HG03457 (cell line): ENCODE data around the gene HTRA1.

ENCODE experiments used
- ATAC-seq: cut with Tn5 transposase; IDR thresholded peaks from one replicate; pipeline ENCODE4 v1.9.1; 2021; ENCODE audit warnings: moderate number of reproducible peaks; ENCODE audit not compliant: unreplicated experiment

HTRA1 gene

DNA sequence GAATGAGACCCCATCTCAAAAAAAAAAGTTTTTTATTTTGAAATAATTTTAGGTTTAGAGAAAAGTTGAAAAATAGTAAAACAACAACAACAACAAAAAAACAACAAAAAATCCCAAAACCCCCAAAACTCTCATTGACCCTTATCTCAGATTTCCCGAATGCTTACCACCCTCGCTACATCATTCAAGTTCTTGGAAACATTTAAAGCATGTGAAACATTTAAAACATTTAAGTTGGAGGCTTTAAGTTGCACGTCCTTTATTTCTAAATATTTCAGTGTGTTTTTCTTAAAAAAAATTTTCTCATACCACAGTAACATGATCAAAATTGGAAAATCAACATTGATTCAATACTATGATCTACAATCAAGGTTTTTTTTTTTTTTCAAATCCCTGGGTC is 7.3 kb upstream of the HTRA1 start:
- no peak for ATAC-seq

DNA sequence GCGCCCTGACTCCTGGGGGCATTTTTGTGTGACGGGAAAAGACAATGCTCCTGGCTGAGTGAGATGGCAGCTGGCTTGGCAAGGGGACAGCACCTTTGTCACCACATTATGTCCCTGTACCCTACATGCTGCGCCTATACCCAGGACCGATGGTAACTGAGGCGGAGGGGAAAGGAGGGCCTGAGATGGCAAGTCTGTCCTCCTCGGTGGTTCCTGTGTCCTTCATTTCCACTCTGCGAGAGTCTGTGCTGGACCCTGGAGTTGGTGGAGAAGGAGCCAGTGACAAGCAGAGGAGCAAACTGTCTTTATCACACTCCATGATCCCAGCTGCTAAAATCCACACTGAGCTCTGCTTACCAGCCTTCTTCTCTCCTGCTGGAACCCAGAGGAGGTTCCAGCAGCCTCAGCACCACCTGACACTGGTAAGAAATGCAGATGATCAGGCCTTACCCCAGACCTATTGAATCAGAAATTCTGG is 6.7 kb upstream of the HTRA1 start, which contains the start of gene ARMS2:
Gene ARMS2, plus strand, starts transcription at position 51 of the 478 bp plus-strand sequence. Its CDS starts 75 bp downstream, at position 126.
- ATAC-seq = no peak

DNA sequence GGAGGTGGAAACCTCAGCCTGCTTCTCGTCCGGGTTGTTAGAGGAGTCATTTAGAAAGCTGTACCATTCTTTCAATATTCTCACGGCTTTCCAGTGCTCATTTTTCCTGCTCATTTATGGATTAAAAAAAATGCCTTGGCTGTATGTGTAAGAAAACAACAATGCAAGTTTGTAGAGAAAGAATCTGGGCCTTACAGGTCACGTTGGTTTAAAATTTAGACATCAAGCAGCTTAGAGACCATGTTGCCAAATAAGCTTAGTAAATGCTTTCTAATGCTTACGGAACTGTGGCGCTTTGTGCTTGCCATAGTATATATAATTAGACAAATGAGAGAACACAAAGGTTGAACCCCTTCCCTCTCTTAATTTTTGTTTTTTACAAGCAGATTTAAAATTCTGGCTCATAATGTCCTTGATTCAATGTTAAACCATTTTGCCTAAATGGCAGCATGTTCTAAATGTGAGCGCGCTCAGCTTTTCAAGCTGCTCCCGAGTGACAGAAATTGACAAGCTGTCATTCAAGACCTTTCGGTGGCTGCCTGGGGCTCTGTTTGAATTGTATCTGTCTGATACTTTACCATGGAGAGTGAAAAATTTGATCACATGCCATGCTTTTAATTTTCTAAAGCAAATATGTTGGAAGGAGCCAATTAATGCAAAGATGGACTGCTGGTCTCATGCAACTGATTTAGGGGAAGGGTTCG is 5.8 kb upstream of the HTRA1 start:
- ATAC-seq = no peak

DNA sequence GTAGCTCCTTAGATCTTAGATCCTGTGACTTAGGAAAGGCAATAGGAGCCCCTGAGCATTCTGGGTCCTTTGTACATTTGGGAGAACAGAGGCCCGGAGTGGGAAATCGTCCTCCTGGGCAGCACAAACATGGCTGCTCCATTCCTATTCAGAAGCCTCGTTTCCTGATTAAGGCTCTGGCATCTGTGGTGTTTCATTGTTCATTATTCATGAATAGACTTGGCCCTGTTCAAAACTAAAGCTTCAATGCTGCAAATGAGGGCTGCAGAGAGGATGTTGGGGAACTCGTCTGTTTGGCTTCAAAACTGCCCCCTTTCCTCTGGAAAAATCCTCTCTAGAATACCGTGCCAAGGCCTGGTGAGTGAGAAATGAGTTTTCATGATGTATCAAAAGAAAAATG is 3.4 kb upstream of the HTRA1 start:
- no peak for ATAC-seq

DNA sequence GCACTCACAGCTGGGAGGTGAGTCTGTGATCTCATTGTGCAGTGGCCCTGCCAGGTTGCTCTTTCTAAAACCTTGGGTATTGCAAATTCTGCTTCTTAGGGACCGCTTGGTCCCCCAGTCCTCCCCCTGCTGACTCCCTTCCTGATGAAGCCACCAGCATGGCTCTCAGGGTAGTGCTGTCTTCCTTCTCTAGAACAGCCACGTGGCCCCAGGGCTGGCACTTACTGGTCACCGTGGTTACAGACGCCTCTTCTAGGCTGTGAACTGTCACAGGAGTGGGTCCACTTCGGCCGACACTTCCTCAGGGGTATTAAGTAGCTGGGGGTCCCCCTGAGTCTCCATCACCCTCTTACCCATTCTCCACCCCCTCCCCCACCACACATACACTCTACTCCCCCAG is 2.7 kb upstream of the HTRA1 start:
- no peak for ATAC-seq

DNA sequence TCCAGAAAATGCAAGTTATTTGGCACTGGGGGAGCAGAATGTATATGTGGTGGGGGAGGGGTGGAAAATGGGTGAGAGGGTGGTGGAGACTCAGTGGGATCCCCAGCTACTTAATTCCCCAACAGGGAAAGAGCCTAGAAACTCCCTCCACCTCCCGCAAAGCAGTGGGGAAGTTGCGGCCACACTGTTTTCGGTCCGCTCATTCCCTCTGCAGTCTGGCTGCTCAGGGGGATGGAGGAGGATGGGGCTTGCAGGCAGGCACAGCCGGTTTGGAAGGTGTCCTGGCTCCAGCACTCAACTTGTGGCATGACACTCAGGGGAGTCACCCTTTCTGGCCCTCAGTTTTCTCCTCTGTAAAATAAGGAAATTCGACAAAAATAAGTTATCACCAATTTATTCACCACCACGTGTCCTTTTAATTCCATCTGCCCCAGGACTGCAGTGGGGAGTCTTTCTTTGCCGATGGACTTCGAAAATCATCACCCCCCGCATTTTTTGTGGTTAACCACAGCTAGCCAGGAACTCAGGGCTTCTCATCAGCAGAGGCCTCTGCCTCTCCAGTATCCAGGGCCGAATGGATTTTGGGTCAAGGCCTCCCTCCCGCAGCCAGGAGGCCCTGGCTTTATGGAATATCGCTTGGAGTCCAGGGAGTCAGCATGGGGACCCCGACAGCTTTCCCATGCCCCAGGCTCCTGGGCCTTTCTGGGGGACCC is 1.6 kb upstream of the HTRA1 start:
- no peak for ATAC-seq

DNA sequence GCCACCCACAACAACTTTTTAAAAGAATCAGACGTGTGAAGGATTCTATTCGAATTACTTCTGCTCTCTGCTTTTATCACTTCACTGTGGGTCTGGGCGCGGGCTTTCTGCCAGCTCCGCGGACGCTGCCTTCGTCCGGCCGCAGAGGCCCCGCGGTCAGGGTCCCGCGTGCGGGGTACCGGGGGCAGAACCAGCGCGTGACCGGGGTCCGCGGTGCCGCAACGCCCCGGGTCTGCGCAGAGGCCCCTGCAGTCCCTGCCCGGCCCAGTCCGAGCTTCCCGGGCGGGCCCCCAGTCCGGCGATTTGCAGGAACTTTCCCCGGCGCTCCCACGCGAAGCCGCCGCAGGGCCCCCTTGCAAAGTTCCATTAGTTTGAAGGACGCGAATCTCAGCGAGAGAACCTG is 461 bp upstream of the HTRA1 start:
- ATAC-seq = no peak

DNA sequence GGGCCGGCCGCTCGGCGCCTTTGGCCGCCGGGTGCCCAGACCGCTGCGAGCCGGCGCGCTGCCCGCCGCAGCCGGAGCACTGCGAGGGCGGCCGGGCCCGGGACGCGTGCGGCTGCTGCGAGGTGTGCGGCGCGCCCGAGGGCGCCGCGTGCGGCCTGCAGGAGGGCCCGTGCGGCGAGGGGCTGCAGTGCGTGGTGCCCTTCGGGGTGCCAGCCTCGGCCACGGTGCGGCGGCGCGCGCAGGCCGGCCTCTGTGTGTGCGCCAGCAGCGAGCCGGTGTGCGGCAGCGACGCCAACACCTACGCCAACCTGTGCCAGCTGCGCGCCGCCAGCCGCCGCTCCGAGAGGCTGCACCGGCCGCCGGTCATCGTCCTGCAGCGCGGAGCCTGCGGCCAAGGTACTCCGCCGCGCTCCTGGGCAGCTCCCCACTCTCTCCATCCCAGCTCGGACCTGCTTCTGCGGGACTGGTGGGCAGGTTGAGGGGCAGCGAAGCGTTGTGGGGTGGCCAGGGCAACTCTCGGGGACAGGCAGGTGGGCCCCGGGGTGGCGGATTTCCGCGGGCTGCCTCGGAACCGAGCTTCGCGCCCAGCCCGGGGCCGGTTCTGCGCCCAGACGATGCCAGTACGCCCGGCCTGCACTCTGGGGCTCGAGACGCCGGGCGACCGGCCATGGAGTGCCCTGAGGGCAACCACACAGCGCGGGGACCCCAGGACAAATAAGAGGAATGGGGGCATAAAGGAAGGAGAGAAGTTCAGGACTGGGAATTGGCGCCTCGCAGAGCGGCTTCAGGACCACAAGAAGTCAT is 578 bp downstream of the HTRA1 start:
- ATAC-seq = no peak

DNA sequence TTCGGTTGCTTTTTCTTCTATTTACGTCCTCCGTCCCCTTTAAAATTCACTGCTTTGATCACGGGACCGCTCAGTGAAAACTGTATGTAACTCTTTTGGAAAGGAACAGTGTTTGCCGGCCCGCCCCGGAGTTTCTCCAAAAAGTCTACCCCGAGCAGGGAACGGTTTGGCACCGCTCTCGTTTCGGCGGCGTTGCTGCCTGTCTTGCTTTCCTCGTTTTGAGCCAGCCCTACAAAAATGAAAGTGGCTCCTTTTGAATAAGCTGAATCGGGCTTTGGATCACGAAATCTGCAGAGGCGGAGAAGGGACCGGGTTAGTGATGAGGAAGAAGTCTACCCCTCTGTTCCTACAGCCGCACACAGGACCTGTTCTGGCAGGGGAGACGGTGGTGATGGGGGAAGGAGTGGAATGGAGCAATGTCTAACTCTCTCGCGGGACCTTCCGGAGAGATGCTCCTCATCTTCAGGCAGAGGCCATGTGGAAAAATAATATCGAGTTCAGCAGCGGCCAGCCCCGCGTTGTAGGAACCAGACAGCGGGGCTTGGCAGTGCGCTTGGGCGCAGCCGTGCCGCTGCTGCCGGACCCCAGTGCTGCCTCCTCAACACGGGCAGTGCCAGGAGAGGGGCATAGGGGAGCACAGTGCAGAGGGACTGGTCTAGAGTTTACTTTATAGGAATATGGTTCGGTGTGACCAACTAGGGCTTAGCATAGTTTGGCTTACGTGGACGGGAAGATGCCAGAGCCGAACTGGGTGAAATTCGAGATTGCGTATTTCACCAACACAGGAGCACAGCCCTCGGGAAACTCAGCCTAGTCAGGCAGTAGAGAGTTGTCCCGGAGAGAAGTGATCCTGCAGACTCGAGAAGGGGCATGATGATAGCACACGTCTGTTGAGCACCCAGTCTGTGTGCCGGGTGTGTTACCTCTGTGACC is 1.4 kb downstream of the HTRA1 start:
- ATAC-seq = no peak

DNA sequence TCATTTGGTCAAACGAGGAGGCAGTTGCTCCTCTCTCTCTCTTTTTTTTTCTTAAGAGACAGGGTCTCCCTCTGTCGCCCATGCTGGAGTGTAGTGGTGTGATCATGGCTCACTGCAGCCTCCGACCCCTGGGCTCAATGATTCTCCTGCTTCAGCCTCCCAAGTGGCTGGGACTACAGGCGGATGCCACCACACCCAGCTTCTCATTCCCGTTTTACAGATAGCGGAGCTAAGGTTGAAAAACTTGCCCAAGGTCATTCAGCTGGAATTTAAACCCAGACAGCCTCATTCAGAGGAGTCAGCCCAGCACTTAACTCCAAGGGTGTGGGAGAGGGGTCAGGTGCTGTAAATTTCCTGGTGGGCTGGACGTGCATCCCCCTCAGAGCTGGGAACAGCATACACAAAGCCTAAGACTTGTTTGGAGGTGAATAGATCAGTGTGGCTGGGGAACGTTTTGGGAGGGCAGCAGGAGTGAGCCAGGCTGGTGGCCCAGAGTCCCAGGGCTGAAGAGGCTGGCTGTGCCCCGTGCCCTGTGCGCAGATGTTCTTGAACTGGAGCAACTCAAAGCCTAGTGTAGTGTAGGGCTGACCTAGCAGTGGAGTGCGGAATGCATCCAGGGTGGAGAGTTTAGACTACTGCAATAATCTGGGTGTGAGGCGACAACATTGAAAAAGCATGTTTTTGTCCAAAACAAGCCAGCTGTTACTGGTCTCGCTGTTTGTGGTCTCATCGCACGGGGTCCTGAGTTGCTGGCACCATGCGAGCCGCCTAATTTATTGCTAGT is 2.3 kb downstream of the HTRA1 start:
- no peak for ATAC-seq

DNA sequence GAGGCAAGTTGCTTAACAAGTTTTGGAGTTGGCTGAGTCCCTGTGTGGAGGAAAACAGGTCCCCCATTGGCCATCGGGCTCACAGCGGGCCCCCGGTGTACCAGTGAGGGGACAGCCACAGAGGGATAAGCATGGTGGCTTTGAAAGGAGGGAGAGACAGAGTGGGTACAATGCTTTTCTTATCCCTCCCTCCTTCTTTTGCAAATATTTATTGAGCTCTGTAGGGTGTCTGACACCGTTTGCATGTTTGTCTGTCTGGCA is 2.8 kb downstream of the HTRA1 start:
- ATAC-seq = no peak

DNA sequence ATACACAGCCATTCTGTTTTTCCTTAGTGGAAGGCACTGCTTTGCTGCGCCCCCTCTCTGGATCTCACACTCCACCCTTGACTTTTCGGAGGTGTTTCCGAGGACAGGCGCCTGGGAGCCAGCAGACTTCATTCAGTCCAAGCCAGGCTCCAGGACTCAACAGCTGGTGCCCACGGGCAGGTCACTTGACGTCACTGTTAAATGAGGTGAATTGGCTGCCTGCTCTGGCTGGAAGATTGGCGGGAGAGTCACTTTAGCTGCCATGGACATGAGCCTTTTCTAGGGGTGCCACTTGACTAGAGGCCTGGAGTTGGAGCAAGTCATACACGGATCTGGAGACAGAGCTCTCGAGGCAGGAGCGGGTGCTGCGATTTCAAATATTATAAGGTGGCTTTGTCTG is 3.2 kb downstream of the HTRA1 start:
- ATAC-seq = no peak

DNA sequence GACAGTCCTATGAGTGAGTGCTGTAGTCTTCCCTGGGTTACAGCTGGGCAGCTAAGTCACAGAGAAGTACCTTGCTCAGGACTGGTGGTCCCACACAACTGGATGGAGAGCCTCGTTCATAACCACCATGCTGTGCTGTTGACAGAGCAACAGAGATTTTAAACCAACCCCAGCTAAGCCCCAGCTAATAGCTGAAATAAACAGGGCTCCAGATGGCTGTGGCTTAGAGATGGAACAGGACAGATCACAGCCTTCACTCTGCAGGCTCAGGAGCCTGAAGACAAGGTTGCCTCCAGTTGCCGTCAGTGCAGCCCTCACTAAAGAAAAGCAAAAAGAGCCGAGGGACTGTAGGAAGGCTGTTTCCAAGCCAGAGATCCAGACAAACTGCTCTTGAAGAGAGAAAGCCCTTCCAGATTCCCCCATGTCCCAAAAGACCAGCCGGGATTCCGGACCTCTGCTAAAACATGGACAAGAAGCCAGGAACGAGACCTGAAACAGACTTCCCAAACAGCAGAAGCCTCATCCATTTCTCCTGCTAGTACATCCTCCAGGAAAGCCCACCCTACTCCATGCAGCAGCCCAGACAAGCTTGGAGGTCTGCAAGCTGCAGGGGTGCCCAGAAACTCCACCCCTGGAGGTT is 4.2 kb downstream of the HTRA1 start:
- ATAC-seq = no peak

DNA sequence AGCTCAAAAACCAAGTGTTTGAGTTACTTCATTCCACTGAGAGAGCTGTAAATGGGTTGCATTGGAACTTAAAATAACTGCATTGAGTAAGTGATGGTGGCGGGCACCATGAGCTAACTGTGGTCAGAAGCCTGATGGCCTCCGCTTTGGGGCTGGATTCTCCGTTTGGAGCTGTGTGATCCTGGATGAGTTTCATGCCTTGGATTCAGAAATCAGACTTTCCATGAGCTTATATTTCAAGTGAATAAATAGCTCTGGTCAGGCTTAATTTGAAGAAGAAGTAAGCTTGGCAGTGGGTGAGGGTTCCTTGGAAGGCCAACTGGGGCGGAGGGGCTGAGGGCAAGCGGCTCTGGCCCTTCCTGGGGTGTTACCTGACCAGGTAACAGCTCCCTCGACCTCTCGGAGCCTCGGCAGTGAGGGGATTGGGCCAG is 5.6 kb downstream of the HTRA1 start:
- ATAC-seq = no peak

DNA sequence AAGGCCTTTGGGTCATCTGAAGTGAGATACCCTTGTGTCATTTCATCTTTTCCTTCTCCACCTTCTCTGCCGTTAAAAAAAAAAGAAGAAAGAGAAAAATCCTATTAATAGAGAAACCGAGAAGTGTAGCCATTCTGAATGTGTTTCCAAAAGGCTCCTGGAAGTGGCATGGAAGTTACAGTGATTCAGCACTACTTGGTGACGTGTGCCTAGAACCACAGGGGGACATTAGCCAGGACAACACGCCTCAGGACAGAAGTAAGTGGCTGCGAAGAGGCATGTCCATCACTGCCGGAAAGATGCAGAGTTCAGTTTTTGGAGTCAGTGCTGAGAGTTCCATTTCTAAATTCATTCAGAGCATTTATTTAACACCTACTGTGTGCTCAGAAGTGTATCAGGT is 6.3 kb downstream of the HTRA1 start:
- no peak for ATAC-seq

DNA sequence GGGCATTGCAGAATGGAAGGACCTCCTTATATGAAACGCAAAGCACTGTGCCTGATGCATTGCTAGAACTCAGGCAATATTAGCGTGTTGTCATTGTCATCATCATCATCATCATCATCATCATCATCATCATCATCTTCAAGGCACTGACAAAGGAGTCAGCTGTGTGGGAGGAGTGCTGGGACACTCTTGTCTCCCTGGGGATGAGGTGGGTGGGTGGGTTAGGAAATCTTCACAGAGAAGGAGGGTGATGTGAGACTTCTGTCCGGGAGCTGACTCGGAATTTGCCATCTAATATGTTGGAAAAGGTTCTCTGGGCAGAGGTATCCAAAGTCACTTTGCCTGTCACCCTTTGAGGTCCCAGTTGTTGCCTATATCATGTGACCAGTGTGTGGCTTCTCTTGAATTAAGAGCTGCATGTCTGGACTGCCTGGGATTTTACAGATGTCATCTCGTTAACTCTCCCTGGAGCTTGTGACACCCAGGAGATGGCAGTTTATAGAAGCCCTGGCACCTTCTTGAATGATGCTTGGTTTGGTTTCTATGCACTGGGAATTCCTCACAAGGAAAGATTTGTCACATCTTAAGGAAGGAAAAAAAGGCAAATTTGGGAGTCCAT is 7.1 kb downstream of the HTRA1 start:
- no peak for ATAC-seq

DNA sequence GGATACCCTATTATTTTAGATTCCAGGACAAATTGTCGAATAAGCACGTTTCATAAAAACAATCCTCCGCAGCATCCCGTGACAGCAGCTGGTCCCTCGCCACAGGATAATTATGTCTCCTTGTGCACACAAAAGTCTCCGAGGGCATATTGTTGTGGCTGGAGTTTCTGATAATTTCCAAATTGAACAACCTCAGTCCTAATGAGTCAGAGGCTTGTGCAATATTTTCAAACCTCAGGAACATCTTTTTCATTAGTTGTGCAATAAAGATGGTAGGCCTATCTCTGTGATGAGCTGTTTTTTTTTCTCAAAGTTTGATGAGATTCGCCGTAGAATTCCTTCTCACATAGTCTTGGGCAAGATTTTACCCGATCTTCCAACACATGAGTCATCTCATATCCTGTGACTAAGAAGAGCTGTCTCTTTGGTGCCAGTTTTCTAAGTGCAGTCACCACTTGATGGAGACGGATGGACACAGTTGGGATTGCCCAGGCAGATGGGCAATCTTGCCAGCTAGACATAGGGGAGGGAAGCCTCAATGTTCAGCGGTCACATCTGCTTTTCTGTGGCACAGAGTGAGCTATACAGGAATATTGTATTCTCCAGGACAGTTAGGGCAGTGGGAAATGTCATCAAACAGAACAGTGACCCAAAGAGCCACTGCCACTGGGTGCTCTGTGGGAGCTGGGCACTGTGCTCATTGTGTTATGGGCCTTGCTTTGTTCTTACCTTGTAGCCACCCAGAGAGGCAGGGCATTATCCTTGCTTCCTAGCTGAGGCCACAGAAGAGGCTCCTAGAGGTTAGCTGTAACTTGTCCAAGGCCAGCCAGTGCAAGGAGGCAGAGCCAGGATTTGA is 7.8 kb downstream of the HTRA1 start:
- no peak for ATAC-seq

DNA sequence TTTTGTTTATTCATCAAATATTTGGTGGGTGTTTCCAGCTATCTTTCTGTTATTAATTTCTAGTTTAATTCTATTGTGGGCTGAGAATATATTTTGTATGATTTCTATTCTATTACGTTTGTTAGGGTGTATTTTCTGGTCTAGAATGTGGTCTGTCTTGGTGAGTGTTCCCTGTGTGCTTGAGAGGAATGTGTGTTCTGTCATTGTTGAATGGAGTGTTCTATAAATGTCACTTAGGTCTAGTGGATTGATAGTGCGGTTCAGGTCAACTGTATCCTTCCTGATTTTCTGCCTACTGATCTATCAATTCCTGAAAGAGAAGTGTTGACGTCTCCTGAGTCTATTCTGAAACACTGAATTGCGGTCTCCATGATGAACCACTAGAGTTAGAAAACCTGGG is 8.5 kb downstream of the HTRA1 start:
- ATAC-seq = no peak
